ENCODE measurements around the gene NDFIP1.
"Not testable (repeated sequence)": the region's sequence is repeated elsewhere in the genome, so short reads cannot be mapped to it uniquely, and the experiment has no call there.

NDFIP1 gene, protein sequence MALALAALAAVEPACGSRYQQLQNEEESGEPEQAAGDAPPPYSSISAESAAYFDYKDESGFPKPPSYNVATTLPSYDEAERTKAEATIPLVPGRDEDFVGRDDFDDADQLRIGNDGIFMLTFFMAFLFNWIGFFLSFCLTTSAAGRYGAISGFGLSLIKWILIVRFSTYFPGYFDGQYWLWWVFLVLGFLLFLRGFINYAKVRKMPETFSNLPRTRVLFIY

DNA sequence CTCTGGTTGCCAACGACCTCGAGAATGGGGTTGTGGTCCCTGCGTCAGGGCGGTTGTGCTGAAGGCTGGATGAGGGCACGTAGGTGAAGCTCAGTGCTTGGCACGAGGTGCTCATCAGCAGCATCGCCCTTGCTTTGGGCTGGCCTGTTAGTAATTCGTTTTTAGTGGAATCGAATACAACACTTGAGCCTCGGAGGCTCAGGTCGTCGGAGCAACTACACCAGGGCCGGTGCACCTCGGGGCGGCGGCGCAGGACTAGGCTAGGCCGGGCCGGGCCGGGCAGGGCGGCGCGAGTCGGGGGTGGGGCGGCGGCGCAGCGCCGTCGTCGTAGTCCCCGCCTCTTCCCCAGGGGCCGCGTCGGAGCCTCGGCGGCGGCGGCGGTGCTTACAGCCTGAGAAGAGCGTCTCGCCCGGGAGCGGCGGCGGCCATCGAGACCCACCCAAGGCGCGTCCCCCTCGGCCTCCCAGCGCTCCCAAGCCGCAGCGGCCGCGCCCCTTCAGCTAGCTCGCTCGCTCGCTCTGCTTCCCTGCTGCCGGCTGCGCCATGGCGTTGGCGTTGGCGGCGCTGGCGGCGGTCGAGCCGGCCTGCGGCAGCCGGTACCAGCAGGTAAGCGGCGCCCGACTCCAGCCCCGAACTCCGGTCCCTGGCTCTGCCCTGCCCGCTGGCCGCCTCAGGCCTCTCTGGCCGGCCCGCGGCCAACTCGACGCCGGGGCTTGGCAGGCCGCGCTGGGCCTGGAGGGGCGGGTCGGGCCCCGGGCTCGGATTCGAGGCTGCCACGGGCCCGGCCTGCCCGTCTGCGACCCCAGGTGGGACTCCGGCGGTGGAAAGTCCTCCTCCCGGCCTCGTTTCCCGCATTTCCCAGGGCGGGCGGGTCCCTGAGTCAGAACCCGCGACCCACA lies at the start of gene NDFIP1:
Gene NDFIP1 (plus strand): TSS at position 348 of the 899 bp plus-strand sequence. CDS start 196 bp downstream, at position 544.
- peak; percentile 23 for DNase-seq

DNA sequence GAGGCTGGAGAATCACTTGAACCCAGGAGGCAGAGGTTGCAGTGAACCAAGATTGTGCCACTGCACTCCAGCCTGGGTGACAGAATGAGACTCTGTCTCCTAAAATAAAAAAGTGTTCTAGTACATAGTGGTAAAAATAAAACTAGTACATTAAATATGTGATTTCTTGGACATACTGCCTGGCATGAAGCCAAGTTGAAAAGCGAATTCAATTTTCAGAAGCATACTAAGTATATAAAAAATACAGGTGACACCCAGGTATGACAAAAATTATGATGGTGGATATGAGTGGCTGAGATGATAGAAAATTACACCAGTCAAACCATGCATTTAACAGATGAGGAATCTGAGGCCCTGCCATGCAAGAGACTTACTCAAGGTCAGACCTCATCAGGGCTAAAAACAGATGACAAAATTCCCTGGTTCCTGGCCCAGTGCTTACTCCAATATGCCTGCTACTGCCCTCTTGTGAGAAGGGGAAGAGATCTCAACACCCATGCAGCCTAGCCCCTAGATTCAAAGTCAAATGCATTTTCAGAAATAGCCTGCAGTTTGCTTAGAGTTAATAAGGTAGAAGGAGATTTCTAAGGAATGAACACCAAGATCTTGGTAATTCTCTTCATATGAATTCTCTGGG lies 49.2 kb upstream of the NDFIP1 start:
- no peak for DNase-seq

DNA sequence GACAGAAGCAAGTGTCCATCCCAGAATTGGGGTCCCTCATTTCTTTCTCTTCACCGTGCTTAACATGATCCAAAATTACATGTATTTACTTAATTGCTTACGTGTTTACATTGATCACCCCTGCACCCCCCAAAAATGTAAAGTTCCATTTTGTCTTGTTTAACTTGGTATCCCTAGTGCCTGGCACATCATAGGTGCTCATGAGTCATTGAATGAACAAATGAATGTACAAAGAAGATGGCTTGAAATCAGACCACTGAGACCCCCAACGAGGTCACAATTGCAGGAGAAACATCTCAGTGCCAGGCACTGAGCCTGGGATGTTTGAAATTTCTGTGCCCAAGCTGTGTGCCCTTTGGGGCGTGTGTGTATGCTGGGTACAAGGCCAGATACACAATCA lies 45.2 kb upstream of the NDFIP1 start:
- DNase-seq: no peak

DNA sequence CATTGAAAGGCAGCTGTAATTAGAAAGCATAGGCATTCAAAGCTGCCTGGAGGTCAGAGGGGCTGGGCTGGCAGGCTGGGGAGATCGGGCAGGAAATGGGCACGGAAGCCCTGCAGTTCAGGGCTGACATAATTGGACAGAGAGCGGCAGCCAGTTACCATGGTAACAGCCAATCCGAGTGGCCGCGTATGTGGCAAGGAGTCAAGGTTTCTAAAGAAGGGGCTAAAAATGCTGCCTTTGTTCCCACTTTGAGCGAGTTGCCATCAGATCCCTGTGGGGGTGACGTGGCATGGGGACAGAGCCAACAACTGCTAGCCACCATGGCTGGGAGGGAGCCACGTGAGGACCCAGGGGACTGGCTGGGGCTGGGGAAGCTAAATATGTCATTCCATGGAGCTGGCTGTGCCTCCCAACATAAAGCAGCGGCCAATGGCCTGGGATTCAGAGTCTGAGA lies 44.7 kb upstream of the NDFIP1 start:
- peak; percentile 85 for DNase-seq

DNA sequence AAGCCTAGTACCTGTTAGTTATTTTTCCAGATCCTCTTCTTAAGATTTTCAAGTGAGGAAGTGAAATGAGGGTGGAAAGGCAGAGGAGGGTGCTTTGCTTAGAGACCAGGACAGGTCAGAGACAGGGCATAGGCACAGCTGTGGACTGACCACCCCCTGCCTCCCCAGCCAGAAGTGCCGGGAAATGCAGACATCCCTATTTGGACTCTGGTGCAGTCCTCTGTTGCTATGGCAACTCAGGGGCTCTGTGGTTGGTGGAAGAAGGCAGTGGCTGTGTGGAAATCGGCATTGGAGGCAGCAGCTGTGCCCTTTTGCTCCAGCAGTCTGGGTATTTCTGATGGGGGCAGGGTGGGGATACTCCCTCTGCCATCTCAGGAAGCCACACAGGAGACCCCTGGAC lies 43.3 kb upstream of the NDFIP1 start:
- DNase-seq: peak; percentile 38

DNA sequence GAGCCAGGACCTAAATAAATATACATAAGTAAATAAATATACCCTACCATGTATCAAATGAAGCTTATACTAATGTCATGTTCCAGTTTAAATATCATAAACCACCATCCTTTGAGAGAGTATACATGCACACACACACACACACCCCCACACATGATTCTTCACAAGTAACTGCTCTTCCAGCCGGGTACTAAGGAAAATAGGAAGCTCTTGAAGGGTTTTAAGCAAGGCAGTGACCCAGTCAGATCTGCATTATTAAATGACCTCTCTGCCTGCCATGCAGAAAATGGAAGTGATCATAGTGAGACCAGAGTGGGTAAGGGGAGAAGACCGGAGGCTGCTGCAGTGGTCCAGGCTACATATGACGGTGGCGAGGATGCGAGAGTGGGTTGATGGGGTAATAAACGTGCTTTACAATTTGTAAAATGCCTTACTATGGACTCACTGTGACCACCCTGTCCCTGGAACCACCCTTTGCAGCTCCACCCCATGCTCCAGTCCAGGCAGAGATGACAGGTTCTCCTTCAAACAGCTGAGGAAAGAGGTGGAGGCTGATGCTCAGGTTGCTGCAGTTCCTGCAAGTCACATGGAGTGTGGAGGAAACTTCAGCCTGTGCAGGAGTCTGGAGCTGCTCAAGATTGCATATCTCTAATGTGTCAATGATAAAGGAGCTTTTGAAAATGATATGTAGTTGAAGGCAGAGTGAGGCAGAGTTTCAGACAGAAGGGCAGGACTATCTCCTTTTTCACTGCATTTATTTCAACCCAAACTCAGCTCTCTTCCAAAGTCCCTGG lies 38.8 kb upstream of the NDFIP1 start:
- DNase-seq: no peak

DNA sequence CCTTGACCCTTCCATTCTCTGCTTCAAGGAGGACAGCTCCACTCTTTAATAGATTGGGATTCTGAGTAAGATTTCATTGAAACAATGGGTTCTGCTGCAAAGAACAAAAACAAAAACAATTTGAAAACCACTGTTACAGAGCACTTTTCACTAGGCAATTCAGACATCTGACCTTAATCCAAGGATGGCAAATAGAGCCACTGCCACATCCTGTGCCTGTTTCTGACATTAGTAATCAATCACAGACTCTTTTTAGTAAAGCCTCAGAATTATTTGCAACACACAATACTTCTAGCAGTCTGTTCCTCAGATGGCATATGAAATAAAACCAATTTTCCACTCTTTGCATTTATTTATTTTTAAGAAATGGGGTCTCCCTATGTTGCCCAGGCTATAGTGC lies 37.8 kb upstream of the NDFIP1 start:
- no peak for DNase-seq

DNA sequence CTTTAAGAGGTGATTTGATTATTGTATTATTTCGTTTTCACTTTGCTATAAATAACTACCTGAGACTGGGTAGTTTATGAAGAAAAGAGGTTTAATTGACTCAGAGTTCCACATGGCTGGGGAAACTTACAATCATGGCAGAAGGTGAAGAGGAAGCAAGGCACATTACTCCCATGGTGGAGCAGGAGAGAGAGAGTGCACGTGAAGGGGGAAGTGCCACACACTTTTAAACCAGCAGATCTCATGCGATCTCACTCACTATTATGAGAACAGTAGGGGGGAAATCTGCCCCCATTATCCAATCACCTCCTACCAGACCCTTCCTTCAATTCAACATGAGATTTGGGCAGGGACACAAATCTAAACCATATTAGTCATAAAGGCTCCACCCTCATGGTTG lies 36.1 kb upstream of the NDFIP1 start:
- no peak for DNase-seq

DNA sequence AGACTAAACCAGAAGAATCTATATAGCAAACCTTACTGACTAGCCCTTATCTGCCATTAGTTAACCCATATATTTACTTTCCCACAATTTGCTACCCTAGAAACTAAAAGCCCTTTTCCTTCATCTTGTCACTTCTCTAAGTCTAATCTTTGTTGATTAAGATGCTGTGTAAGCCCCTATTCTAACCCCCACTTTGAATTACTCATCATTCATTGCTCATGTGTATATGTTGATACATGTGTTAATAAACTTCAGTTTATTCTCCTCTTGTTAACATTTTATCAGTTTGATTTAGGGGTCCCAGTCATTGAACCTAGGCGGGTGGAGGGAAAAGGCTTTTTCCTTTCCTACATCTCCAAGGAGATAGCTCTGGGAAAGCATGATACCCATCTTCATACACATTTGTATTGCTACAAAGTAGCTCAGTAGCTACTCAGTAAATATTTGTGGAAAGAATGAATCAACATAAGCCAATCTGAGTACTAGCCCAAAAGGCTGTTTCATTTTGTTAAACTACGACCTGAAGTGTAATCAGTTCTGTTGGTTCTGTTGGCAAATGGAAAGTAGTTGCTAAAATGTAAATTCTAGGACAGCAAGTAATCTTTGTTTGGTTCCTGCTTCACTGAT lies 35.1 kb upstream of the NDFIP1 start:
- DNase-seq: no peak

DNA sequence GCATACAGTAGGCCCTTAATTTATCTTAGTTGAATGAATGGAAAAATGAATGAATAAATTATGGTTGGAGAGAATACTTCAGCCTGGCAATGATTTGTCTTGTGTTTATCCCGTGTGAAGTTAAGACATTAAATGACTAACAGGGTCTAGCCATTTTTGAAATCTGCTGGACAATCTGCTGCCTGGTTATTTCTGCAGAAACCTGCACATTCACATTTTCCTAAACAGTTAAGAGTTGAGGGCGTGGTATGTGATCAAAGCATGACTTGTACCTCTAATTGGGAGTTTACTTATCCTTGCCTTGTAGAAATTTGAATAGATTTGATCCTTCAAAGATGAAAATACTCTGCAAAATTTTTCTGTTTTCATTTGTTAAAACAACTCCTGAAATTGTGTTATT lies 34.6 kb upstream of the NDFIP1 start:
- no peak for DNase-seq

DNA sequence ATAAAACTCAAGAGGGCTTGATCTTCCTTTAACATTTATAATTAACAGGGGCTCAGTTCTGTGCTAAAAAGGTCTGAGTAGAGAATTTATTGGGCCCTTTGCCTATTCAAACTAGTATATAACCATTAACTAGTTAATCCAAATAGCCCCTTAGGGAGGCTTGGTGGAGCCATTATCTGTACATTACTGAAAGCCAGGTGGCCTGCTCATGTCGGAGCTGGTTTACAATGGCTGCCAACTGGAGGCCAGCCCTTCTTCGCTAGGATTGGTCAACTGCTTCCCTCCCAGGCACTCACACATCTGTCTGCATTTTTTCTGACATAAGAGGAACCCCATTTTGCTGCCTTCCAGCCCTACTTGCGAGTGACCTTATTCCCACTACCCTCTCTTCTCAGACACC lies 30.4 kb upstream of the NDFIP1 start:
- peak; percentile 84 for DNase-seq

DNA sequence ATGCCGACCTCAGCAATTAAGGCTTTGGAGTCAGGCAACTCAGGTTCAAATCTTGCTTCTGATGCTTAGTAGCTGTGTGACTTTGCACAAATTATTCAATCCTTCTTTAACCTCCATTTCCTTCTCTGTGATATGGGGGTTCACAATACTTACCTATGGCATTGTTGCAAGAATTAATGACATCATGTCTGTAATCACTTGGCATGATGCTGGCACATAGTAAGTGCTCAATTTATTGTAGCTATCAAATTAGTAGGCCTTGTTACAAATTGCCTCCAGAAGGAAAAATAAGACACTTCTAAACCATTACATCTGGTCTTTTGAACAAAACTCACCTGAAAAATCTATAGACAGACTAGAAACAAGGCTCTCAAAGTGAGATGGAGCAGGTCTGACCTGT lies 29.9 kb upstream of the NDFIP1 start:
- no peak for DNase-seq

DNA sequence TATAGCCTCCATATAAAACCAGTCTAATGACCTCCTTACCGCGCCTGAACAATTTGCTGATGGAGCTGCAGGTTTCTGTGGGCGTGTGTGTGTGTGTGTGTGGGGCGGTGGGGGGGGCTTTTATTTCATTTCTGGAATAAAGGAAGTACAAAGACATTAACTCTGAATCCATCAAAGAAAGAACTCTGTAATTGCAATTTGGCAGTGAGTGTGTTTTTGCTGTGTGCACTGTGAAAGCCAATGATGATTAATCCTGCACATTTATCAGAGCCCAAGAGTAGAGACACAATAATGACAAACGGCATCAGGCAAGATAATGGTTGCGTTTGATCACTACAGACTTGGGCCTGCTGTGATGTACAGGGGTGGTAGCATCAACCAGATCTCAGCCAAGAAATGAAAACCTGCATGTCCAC lies 29.3 kb upstream of the NDFIP1 start:
- DNase-seq: peak; percentile 62

DNA sequence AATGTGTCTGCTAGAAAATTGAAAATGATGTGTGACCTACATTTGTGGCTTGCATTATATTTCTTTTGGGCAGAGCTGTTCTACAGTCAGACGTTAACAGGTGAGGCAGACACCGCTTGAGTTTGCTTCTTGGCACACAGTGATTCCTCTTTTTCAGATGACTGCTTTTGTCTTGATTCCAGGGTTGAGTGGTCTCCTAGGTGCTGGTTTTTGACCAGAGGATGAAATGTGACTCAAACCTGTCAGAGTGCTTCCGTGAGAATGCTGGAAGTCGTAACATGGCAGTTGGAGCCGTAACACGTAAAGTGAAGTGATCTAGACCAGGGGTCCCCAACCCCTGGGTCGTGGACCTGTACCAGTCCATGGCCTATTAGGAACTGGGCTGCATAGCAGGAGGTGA lies 28.3 kb upstream of the NDFIP1 start:
- peak; percentile 81 for DNase-seq

DNA sequence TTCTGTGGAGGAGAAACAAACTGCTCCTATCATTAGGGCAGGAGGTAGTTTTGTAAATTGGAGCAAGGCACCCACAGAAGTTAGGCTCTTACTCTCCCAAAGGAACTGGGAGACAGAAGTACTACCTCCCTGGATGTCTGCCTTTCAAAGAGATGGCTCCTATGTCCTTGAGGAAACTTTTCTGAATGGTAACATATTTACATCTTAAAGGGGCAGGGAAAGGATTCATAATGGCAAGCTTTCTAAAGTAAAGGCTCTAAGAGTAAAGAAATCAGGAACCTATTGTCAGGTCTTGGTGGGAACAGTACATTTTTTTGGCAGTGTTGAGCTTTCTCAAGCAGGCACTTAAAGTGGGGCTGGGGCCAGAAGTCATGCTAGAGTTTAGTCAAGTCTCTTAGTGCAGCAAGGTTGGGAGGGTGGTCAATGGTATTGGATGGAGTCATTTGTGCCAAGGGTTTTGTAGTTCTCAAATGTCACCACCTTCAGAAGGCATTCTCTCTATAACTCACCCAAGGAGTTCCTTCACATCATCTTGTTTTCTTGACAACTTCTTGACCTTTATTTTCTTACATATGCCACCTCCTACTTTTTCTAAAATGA lies 26.3 kb upstream of the NDFIP1 start:
- no peak for DNase-seq

DNA sequence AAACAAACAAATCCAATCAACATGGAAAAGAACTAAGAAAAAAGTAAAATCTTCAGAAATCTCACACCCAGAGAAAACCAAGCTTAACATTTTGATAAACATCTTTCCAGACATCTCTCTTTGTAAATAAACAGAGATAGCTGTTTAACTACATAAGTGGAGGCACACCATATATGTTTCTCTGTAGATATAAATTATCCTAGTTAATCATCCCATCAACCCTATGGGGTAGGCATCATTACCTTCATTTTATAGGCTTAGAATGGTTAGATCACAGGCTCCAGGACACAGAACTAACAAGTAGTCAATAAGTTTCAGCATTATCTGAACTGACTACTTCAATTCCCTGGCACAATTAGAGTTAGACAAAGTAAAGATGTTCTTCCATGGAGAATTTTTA lies 22.4 kb upstream of the NDFIP1 start:
- no peak for DNase-seq

DNA sequence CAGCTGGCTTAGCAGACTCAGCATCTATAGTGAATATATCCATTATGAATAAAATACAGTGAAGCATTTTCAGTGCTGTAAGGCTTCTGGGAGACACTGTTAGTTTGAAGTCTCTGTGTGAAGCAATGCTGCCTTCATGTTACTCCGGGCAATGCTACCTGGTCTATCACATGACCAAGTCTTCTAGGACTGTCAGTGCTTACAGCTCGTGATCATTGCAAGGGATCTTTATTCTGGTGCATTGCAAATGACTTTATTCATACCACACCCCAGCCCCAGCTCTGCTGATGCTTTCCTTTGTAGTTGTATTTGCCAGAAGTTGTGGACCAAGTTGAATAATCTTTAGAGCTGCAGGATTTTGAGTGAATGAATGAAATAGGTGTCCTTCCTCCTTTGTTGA lies 21.9 kb upstream of the NDFIP1 start:
- DNase-seq: no peak

DNA sequence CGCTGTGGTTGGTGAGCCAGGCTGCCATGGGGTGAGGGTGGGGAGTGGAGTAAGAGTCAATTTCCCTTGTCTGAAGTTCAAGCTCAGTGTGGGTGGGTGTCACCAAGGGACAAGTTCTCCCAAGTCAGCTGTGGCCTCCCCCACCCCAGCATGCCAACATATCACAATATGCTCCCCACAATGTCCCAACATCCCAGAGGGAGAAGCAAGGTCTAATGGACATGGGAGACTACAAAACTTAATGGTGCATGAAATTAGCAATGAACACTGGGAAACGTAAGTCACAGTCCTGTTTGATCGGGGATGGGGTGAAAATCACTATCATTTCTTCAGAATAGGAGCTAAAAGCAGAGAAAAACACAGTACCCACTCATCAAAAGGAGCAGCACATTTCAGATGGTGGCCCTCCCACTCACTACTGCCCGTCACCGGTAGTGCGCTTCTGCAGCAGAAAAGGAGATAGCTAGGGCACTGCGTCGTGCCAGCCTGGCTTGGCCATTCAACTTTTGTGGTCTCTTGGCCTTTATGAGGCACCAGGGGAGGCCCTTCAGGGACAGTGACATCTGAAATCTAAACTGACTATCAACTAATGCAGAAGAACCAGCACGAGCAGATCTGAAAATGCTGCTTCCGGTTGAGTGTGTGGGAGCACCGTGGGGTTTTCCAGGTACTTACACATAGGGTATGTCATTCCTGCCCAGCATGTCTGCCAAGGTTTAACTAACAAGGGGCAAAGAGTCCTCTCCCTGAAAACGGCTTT lies 20.5 kb upstream of the NDFIP1 start:
- DNase-seq: no peak

DNA sequence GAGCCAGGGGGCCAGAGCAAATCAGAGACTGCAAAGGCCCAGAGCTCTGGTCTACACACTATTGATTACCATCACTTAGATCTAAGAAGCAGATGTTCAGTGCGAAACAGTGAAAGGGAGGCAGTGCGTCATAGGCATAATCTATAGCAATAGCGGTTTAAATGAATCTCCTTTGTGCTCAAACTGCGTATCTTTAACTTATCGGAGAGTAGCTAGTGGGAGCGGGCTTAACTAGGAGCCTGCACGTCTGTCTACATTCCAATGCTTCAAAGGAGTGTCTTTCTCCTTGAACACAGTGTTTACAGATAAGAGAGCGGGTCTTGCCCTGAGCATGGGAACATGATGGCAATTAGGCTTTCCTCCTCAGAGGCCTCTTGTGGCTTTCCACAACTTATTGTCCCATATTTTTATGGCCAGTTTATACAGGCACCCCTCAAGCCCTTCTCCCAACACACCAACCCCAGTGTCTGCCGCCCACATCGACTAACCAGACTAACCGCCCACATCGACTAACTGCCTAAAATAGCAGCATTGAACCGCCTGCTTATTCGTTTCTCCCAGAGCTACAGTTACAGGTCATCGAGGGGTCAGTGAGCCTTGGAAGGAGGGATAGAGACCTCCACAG lies 19.6 kb upstream of the NDFIP1 start:
- not testable (repeated sequence) for DNase-seq

DNA sequence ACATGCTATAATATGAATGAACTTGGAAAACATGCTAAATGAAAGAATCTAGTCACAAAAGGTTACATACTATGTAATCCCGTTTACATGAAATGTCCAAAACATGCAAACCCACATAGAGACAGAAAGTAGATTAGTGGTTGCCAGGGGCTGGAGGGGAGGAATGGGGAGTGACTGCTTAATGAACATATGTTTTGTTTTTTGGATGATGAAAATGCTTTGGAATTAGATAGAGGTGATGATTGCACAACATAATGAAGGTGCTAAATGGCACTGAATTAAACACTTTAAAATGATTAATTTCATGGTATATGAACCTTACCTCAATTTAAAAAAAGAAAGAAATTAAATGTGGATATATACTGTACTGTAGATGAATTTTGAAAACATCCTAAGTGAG lies 17.6 kb upstream of the NDFIP1 start:
- DNase-seq: no peak

DNA sequence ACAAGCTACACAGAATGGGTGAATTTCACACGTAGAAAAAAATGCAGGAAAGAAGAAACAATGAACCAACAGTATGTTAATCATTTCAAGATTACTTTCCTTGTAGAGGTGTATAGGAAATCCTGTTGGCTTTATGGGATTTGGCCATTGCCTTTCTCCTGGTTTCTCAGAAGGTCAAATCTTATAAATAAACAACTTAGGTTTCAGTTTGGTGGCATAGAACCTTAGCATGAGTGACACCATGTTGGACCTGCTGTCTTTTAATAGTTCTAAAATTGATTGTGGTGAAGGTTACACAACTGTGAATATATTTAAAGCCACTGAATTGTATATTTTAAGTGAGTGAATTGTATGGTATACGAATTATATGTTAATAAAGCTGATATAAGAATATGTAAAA lies 16.7 kb upstream of the NDFIP1 start:
- DNase-seq: no peak

Data from DMS79 treated with DMSO at 0.1 percent for 48 hours (cell line).